ENCODE data around the gene KRT86. TPM values are rescaled to one million over a fixed set of nuclear protein-coding genes. Genes with fewer than 3 reads are reported as not detected.
A peak's percentile ranks its signal among the peaks of the same experiment; 100 is the strongest.

Gene KRT86
- total RNA-seq, 1 donor from 2014 or later, result 0.34 TPM

DNA sequence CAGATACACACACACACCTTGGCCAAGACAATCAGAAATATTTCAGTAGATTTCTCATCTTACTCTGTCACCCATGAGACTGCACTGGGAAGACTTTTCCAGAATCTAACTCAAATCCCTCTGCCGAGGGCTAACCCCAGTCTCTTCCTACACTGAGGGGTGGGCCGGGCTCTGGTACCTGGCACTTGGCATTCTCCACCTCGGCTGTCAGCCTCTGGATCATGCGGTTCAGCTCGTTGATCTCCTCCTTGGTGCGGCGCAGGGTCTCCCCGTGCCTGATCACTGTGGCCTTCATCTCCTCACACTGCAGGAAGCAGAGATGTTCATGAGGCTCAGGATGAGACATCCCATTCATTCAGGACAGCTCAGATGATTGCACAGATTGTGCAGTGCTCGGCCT lies 41.8 kb downstream of the KRT86 start:
- Mint-ChIP-seq H3K4me1 (ENCODE audit: low read depth) (no peaks in the 10 kb centered on the region), H3K36me3 (ENCODE audit: low read depth) (no peaks in the 10 kb centered on the region), H3K9me3 (no peaks in the 10 kb centered on the region), H3K27ac (no peak overlapping the region), H3K4me3 (ENCODE audit: low read depth) (no peak overlapping the region), H3K27me3 (ENCODE audit: low read depth) (peaks cover 30% of the 10 kb centered on the region)
- no peak for DNase-seq (ENCODE audit: low spot score)
- intact Hi-C loops (cut with micrococcal nuclease), result no loop called here

GRCh38 chr12:52316701-52317100 lies 42.3 kb downstream of the KRT86 start:
- intact Hi-C loops (cut with micrococcal nuclease), result no loop called here
- no peak for DNase-seq (ENCODE audit: low spot score)
- no peaks in the 10 kb centered on the region for H3K9me3 Mint-ChIP-seq
- H3K4me1 Mint-ChIP-seq (ENCODE audit: low read depth), result no peaks in the 10 kb centered on the region
- no peak overlapping the region for H3K4me3 Mint-ChIP-seq (ENCODE audit: low read depth)
- no peaks in the 10 kb centered on the region for H3K36me3 Mint-ChIP-seq (ENCODE audit: low read depth)
- H3K27ac Mint-ChIP-seq, result no peak overlapping the region
- H3K27me3 Mint-ChIP-seq (ENCODE audit: low read depth), result peaks cover 27% of the 10 kb centered on the region

- no peaks in the 10 kb centered on the region for H3K36me3 Mint-ChIP-seq (ENCODE audit: low read depth)
- no peak overlapping the region for H3K27ac Mint-ChIP-seq
- peaks cover 27% of the 10 kb centered on the region for H3K27me3 Mint-ChIP-seq (ENCODE audit: low read depth)
- H3K4me1 Mint-ChIP-seq (ENCODE audit: low read depth), result no peaks in the 10 kb centered on the region
- no peaks in the 10 kb centered on the region for H3K9me3 Mint-ChIP-seq
- intact Hi-C loops (cut with micrococcal nuclease), result no loop called here
- H3K4me3 Mint-ChIP-seq (ENCODE audit: low read depth), result no peak overlapping the region
- no peak for DNase-seq (ENCODE audit: low spot score)
Observed at GRCh38 chr12:52317468-52318052, 43.1 kb downstream of the KRT86 start.

DNA sequence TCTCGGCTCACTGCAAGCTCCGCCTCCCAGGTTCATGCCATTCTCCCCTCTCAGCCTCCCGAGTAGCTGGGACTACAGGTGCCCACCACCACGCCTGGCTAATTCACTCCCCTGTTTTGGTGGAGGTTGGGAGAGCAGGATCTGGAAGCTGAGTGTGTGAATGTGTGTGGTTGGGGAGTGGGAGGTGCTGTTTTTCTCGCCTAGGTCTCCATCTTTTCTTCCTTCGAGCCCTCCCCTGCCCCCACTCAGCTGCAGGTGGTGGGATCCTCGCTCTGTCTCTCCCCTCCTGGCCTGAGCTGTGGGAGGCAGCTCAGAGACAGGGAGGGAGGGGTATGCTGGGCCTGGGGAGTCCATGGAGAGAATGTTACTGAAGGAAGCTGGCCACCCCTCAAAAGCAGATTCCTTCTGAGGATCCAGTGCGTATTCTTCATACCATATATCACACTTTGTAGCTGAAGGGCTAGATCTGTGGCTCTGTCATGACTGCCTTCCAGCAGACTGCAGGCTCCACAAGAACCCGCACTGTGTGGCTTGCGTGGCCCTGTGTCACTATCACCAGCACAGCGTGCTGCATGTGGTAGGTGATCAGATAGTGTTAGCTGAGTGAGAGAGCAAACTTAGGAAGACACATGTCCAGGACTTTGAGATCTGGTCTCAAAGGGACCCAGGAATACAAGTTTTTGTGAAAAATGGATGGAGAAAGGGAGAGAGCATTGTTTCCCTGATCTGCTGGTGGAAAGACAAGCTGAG lies 44.0 kb downstream of the KRT86 start:
- no peak overlapping the region for H3K27ac Mint-ChIP-seq
- no peaks in the 10 kb centered on the region for H3K9me3 Mint-ChIP-seq
- no peaks in the 10 kb centered on the region for H3K36me3 Mint-ChIP-seq (ENCODE audit: low read depth)
- peaks cover 28% of the 10 kb centered on the region for H3K27me3 Mint-ChIP-seq (ENCODE audit: low read depth)
- no peak for DNase-seq (ENCODE audit: low spot score)
- H3K4me3 Mint-ChIP-seq (ENCODE audit: low read depth), result no peak overlapping the region
- intact Hi-C loops (cut with micrococcal nuclease), result no loop called here
- no peaks in the 10 kb centered on the region for H3K4me1 Mint-ChIP-seq (ENCODE audit: low read depth)

GRCh38 chr12:52319097-52319496 lies 44.7 kb downstream of the KRT86 start:
- Mint-ChIP-seq H3K36me3 (ENCODE audit: low read depth) (no peaks in the 10 kb centered on the region), H3K27me3 (ENCODE audit: low read depth) (peaks cover 22% of the 10 kb centered on the region), H3K4me1 (ENCODE audit: low read depth) (no peaks in the 10 kb centered on the region), H3K9me3 (no peaks in the 10 kb centered on the region), H3K27ac (no peak overlapping the region), H3K4me3 (ENCODE audit: low read depth) (no peak overlapping the region)
- intact Hi-C loops (cut with micrococcal nuclease), result no loop called here
- no peak for DNase-seq (ENCODE audit: low spot score)

GRCh38 chr12:52320784-52321400 lies 46.4 kb downstream of the KRT86 start, which contains the start of gene KRT83:
Gene KRT83 (minus strand): TSS chr12:52321398. CDS start chr12:52321335, 63 bp downstream.
- DNase-seq (ENCODE audit: low spot score), result no peak
- Mint-ChIP-seq H3K9me3 (no peaks in the 10 kb centered on the region), H3K36me3 (ENCODE audit: low read depth) (no peaks in the 10 kb centered on the region), H3K4me1 (ENCODE audit: low read depth) (no peaks in the 10 kb centered on the region), H3K27me3 (ENCODE audit: low read depth) (peaks cover 24% of the 10 kb centered on the region), H3K27ac (no peak within 1 kb of the TSS), H3K4me3 (ENCODE audit: low read depth) (no peak within 1 kb of the TSS)
- intact Hi-C loops (cut with micrococcal nuclease), result no loop called here

DNA sequence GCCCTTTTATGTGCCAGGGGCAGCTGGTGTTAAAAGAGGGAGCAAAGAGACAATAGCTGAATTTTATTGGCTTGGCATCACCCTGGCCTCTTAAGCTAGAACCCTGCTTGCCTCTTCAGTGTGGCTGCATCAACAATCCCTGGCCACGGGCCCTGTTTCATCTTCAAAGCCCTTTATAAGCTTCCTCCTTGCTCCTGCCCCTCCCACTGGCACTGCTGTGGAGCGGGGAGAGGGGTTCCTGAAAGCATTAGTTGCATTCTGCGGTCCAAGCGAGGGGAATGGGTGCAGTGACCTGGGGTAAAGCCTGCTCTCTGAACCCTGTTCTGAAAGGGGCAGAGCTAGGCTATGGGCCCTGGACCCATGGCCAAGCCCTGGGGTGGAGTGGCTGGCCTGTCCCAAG lies 47.0 kb downstream of the KRT86 start:
- intact Hi-C loops (cut with micrococcal nuclease), result no loop called here
- H3K27ac Mint-ChIP-seq, result no peak overlapping the region
- peaks cover 24% of the 10 kb centered on the region for H3K27me3 Mint-ChIP-seq (ENCODE audit: low read depth)
- H3K36me3 Mint-ChIP-seq (ENCODE audit: low read depth), result no peaks in the 10 kb centered on the region
- DNase-seq (ENCODE audit: low spot score), result no peak
- H3K9me3 Mint-ChIP-seq, result no peaks in the 10 kb centered on the region
- H3K4me1 Mint-ChIP-seq (ENCODE audit: low read depth), result no peaks in the 10 kb centered on the region
- H3K4me3 Mint-ChIP-seq (ENCODE audit: low read depth), result no peak overlapping the region

GRCh38 chr12:52322069-52322468 lies 47.6 kb downstream of the KRT86 start:
- Mint-ChIP-seq H3K4me3 (ENCODE audit: low read depth) (no peak overlapping the region), H3K4me1 (ENCODE audit: low read depth) (peaks cover 4% of the 10 kb centered on the region), H3K9me3 (no peaks in the 10 kb centered on the region), H3K36me3 (ENCODE audit: low read depth) (no peaks in the 10 kb centered on the region), H3K27ac (no peak overlapping the region), H3K27me3 (ENCODE audit: low read depth) (peaks cover 24% of the 10 kb centered on the region)
- intact Hi-C loops (cut with micrococcal nuclease), result no loop called here
- no peak for DNase-seq (ENCODE audit: low spot score)

DNA sequence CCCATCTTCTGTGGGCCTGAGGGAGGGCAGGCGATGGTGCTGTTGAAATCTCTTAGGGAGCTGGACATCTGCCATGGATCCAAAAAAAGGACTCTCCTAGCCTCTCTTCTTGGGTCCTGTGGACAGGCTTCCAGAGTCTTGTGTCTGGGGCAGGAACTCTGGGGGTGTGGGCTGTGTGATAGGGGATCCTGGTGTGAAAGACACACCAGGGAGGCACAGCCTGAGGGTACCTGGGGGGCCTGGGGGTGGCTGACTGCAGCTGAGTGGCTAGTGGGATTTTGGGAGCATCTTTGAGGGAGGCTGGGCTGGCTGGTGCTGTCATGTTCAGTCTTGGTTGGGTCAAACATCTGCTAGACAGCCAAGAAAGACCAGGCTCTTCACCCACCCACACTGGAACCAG lies 48.6 kb downstream of the KRT86 start:
- DNase-seq (ENCODE audit: low spot score), result no peak
- Mint-ChIP-seq H3K27me3 (ENCODE audit: low read depth) (peaks cover 24% of the 10 kb centered on the region), H3K4me3 (ENCODE audit: low read depth) (no peak overlapping the region)

DNA sequence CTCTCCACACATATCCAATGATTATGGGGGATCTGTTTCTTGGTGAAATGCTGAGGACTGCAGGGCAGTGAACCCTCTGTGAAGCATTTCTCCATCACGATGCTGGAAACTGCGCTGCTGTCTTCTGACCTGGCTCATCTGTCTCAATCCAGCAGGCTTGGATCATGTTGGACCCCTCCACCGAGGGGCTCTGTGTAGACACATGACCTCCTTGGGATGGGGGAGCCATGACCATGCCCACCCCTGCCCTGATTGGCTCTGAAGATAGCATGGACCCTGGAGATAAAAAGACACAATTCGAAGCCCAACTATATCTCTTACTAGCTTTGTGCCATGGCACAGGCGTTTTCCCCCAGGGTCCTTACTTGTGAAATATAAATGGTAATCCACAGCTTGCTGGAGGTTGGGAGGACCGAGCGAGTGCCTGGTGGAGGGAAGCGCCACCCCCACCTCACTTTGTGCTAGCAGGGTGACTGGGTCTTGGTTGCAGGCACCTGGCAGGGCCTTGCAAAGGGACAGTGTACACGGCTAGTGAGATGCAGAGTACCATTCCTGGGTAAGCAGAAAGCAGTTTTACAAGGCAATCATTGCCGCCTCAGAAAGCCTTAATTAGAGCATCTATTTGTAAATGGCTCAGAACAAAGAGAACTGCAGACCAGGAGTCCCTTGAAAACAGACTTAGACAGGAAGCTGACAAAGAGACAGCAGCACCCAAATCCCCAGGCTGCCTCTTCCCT lies 49.1 kb downstream of the KRT86 start:
- Mint-ChIP-seq H3K4me1 (ENCODE audit: low read depth) (peaks cover 11% of the 10 kb centered on the region), H3K36me3 (ENCODE audit: low read depth) (no peaks in the 10 kb centered on the region), H3K9me3 (no peaks in the 10 kb centered on the region), H3K27me3 (ENCODE audit: low read depth) (peaks cover 24% of the 10 kb centered on the region), H3K4me3 (ENCODE audit: low read depth) (no peak overlapping the region), H3K27ac (no peak overlapping the region)
- intact Hi-C loops (cut with micrococcal nuclease), result no loop called here
- DNase-seq (ENCODE audit: low spot score), result no peak

More for the DNA sequence above, 48.6 kb downstream of the KRT86 start:
- Mint-ChIP-seq H3K36me3 (ENCODE audit: low read depth) (no peaks in the 10 kb centered on the region), H3K9me3 (no peaks in the 10 kb centered on the region), H3K27ac (no peak overlapping the region), H3K4me1 (ENCODE audit: low read depth) (peaks cover 11% of the 10 kb centered on the region)
- intact Hi-C loops (cut with micrococcal nuclease), result no loop called here

GRCh38 chr12:52324153-52324444 lies 49.7 kb downstream of the KRT86 start:
- DNase-seq (ENCODE audit: low spot score), result no peak
- Mint-ChIP-seq H3K27ac (no peak overlapping the region), H3K4me3 (ENCODE audit: low read depth) (no peak overlapping the region), H3K9me3 (no peaks in the 10 kb centered on the region), H3K36me3 (ENCODE audit: low read depth) (no peaks in the 10 kb centered on the region), H3K27me3 (ENCODE audit: low read depth) (peaks cover 24% of the 10 kb centered on the region), H3K4me1 (ENCODE audit: low read depth) (peaks cover 11% of the 10 kb centered on the region)
- intact Hi-C loops (cut with micrococcal nuclease), result no loop called here

GRCh38 chr12:52327052-52327829 lies 52.8 kb downstream of the KRT86 start:
- no peaks in the 10 kb centered on the region for H3K36me3 Mint-ChIP-seq (ENCODE audit: low read depth)
- no peak overlapping the region for H3K27ac Mint-ChIP-seq
- intact Hi-C loops (cut with micrococcal nuclease), result loop anchor here (2.0 kb wide), 1 partner anchor 174 kb away; no protein-coding TSS in a partner anchor
- peaks cover 11% of the 10 kb centered on the region for H3K4me1 Mint-ChIP-seq (ENCODE audit: low read depth)
- peaks cover 22% of the 10 kb centered on the region for H3K27me3 Mint-ChIP-seq (ENCODE audit: low read depth)
- no peaks in the 10 kb centered on the region for H3K9me3 Mint-ChIP-seq
- no peak overlapping the region for H3K4me3 Mint-ChIP-seq (ENCODE audit: low read depth)
- peak; percentile 68 for DNase-seq (ENCODE audit: low spot score)
